HG03442 (cell line): Measurements from ENCODE around the gene EIF5A.

Experiments used
- ATAC-seq: cut with Tn5 transposase; IDR thresholded peaks from one replicate; pipeline ENCODE4 v1.9.1; 2021; ENCODE audit warnings: mild to moderate bottlenecking, moderate library complexity; ENCODE audit not compliant: unreplicated experiment

EIF5A gene

DNA sequence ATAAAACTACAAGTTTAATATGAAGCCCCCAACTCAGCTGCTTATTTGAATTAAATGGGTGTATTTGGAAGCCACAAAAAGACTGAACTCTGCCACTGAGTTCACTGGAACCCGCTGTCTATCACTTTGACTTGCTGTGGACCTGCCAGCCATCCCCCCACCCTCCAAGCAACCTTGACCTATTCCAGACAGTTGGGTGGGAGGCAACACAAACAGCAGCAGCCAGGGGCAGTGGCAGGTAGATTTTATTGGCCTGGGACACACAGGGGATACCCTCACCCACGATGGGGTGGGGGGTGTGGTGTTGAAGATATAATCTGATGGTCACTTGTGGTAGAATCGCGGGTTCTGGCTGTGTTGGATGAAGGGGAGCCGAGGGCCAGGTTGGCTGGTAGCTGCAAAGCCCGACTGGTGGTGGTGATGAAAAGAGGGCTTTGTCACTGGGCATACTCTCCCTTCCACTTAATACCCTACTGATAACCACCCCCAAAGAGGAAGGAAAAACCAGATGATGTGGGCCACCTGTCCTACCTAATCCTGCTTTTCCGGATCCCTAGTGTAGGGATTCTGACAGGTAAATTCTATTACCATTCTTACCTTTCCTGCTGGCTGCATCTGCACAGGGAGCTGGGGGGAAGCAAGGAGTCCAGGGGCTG is 5.1 kb downstream of the EIF5A start:
- no peak for ATAC-seq

DNA sequence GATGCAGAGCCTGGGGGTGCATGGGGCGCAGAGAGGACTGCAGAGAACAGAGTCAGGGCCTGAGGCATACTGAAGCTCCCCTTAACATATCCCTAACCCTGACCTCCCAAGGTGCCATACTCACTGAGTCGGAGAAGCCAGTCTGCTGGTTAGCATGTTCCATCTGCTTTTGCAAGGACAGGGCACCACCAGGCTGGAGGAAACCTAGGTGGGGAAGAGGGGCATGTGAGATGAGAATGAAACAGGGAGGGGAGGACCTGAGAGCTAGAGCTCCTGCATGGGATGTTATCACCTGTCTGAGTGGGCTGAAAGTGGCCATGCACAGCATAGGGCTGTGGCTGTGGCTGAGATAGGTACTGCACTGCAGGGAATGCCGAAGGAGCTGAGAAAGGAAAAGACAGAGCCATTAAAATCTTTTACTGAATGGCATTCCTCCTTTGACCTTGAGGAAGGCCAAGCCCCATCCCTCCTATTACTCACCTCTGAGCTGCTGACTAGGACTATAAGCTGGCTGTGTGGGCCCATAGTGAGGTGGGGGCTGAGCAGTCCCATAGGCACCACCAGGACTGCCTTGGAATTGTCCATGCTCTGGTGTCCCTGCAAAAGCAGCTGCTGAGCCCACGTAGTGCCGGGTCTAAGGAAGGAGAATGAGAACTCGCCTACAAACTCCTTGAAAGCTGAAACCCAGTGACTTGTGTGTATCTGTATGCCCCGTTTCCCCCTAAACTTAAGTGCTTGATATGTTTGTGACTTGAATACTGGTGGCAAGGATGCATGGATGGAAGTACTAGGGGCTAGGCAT is 5.9 kb downstream of the EIF5A start:
- no peak for ATAC-seq

DNA sequence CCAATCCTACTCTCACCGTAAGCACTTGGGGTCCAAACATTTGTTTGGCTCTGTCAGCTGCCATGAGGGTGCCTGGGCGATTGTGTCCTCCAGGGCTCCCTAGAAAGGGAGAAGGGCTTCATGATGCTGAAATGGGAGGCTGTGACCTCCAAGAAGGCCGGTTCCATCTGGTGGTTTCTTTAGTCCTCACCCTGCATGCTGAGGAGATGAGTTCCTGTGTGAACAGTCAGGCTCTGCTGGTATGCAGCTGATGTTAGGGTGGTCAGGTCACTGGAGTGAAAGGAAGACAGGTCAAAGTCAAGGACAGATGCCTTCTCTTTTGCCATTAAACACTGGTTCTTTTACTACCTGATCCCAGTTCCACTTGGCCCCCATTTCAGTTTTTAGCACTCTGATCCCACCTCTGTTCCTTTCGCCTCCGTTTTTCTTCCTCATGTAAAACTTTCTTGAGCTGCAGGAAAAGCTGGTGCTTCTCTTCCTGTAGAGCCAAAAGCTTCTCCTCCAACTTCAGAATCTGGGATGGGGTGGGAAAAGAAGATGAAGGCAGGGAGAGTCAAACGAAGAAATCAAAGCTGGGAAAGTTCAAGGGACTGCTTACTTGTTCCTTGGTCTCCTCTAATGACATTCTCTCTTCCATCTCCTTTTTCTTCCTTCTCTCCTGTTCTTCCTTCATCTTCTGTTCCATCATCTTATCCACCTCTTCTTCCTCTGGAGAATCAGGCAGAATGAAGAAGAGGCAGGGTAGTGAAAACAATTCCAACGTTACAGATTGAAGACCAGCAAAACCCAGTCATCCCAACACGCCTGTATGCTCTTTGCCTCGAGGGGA is 6.7 kb downstream of the EIF5A start:
- no peak for ATAC-seq

DNA sequence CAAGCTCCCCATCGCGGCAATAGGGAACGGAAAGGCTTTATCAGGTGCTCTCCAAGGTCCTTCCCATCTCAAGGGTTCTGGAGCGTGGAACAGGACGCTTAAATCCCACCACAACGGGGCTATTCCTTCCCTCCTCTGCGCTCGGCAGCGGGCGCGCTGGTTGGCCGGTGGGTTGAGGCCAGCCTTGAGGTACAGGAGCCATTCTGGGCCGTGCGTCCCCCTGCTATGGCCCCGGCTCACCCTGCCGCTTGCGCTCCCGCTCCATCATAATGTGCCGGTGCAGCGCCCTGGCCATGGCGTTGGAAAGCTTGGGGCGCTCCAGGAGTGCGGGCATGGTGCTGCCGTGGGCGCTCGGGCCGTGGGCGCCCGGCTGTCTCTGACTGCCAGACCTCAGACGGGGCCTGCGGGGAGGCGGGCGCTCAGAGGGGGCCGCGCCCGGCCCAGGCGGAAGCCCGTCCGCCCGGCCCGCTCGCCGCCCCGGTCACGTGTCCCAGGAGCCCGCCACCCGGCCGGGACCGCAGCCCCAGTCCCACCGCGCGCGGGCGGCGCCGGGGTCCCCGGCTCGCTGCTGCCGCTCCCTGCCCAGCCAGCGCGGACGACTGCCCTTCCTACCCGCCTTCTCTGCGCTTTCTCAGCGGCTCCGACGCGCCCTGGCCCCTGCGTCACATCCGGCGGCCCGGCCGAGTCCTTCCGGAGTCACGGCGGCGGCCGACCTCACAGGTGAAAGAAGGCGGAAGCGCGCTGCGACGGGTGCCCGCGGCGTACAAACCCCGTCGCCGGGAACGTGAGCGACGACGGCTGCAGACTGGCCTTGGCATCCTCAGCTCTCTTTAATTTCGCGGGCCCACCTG is 7.5 kb downstream of the EIF5A start, which contains the start of gene GPS2:
GPS2 (minus strand) TSS at position 642 of the 851 bp plus-strand sequence; CDS start at position 334, 308 bp downstream.
- peak; percentile 73 for ATAC-seq

DNA sequence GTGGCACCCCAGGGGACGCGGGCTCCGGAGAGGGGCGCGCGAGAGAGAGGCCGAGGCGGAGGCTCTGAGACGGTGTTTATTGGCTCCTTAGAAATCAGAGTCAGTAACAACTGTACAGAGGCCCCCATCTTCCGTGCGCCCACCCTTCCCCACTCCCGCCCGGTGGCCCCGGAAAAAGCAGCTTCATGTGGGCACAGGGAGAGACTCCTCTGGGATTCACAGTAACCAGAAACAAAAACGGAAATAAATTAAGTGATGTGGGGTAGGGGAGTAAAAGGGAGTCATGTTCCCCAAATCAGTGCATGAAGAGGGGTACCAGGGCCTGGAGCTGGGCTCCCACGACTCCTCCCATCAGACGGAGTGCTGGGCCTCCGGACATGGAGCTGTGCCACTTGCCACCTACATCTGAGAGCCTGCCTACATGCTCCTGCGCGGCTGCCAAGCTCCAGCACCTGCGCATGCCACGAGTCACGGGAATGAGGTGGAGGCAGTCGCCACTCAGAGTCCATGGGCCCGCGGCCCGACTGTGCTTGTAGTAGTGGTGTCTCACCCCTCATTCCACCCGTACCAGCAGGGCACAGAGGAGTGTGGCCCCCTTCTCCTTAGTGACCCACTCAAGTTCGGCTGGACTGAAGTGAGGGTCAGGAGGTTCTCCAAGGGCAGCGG is 8.3 kb downstream of the EIF5A start:
- no peak for ATAC-seq

DNA sequence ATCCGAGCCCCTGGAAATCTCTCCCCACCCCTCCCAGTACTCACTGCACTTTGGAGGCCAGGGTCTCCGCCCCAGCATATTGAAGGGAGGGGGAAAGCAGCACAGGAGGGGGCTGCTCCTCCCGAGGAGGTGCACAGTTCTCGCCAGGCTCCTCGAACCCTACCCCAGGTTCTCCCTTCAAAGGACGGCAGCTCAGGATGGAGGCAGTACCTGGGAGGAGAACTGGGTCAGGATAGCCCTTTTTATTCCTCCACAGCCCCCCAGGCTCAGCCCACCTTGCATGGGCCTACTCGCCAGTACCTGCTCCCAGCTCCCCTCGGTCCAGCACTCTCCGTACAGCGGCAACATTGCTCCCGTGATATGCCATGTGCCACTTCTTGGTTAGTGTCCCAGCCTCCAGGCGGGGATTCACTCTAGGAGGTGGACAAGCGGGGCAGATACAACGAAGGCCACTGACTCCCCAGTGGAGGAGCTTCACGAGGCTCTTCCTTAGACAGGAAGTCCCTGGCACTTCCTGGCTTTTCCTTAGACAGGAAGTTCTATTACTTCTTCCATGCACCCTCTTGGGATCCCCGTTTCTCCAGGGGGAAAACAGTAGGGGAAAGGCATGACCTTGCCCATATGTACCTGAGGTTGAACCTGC is 9.9 kb downstream of the EIF5A start:
- ATAC-seq, result no peak

DNA sequence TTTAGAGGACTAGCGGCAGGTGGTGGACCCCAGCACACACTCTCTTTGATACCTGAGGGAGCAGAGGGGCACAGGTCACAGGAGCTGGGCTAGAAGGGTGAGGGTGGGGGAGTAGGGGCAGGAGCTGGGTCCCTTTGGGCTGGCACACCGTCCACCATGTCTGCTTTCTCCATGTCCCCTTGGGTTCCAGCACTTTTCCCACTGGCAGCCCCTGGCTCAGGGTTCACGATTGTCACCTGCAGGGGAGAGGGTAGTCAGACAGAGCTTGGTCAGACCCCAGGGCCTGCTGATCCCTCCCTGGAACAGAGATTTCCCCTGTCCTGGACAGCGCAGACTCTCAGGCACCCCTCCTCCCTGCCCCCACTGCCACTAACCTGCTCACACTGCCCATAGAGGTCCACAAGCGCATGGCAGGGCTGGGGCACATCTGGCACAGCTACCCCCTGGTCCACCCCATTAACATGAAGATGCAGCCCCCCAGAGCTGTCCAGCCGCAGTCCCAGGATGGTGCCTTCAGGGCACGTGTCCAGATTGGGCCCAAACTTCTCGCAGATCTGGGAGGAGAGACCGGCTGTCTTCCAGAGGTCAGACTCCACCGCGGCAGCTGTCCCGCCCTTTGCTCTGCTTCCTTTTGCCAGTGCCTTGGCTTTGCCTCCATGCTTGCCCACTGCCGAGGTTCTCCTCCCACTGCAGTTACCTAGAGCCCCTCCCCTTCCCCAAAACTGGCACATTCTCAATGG is 10.9 kb downstream of the EIF5A start:
- no peak for ATAC-seq

DNA sequence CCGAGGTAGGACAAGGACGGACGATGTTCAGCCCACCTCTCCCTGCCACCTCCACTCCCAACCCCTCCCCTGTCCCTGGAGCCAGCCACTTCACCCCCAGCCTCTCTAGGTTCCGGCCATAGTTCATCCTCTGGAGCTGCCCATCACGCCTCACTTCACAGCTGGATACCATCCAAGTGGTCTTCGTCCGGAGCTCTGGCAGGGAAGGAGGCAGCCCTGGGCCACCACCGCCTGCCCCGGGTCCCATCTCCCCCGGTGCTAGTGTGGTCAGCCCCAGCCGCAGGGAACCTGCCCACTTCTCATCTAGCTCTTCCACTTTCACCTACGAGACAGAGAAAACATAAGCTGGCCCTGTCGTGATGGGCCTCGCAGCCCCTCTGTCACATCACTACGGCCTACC is 14.0 kb downstream of the EIF5A start:
- no peak for ATAC-seq

DNA sequence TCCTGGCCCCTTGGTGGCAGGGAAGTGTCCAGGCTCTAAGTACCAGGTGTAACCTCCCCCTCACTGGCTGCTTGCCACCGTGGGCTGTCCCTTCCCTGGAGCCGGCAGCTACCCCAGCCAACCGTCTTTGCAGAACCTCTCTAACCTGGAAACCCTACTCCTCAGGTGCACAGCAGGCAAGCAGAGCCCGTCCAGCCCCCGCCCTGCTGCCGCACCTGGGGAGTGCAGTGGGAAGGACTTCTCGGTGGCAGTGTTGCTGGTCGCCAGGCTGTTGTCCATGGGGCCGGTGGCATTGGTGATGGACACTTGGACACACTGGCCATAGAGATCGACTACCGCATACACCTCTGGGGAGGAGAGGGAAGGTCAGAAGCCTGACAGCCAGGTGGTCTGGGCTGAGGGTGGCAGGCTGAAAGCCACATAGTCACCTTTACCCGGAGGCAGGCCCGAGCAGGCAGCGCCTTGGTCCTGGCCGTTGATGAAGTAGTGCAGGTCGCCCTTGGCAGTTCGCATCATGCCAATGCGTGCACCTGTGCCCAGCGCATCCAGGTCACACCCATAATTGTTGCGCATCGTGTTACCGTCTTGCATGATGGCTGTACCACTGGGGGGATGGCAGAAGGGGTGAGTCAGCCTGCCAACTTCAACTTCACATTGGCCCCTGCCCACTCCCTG is 15.2 kb downstream of the EIF5A start:
- no peak for ATAC-seq

DNA sequence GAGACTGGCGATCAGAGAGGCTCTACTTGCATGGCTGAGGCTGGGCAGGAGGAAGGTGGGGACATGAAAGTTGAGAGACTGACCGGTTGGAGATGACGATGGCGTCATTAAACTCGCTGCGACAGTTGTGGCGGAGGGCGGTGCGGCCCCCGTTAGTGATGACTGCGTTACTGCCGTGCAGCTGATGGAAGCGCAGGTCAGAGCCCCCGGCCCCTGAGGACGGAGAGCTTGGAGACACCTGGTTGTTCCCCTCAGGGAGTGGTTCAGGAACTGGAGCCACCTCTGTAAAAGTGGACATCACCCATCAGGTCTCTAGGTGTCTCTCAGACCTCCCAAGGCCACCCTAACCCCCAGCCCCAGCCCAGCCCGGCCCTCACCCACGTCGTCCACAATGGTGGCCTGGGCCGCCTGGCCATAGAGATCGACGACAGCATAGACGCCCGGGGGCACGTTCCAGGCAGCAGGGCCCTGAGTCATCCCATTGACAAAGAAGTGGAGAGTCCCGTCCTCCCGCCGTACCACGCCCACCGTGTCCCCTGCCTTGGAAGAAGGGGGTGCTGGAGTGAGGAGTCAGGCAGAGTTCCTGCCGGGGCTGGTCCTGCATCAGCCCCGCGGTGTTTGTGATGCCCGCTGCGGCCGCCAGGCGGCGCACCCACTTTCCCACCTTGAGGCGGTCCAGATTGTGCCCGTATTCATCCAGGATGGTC is 16.5 kb downstream of the EIF5A start:
- no peak for ATAC-seq

DNA sequence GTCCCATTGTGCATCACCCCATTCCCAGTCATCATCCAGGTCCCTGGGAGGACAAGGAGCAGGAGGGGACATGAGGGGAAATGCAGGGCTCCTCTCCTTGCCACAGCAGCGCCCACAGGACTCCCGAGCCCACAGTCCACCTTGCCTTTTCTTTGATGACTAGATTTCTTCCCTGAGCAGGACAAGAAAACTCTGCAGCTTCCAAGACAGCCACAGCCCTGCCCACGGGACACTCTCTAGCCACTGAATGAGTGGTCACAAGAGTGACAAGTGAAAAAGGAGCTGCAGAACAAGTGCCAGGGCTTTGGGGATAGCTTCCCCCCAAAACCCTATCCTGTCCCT is 17.0 kb downstream of the EIF5A start:
- ATAC-seq, result no peak

DNA sequence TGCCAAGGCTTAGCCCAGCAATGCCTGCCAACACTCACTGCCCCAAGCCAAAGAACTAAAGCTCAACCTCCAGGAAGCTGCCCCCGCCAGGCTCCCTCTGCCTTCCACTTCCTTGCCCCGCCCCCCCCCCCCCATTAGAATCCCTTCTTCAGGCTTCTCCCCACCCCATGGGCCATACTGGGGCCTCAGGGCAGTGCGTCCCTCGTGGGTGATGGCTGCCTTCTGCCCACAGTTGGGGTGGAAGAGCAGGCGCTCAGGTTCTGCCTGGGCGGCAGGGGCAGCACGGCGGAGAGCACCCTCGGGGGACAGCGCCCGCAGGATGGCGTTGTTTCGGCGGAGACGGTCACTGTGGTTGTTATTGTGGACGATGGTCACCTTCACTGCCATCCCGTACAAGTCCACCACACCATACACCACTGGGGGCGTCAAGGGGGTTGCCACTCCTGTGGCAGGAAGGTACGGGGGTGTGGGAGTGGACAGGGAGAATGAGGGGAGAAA is 17.7 kb downstream of the EIF5A start:
- no peak for ATAC-seq

DNA sequence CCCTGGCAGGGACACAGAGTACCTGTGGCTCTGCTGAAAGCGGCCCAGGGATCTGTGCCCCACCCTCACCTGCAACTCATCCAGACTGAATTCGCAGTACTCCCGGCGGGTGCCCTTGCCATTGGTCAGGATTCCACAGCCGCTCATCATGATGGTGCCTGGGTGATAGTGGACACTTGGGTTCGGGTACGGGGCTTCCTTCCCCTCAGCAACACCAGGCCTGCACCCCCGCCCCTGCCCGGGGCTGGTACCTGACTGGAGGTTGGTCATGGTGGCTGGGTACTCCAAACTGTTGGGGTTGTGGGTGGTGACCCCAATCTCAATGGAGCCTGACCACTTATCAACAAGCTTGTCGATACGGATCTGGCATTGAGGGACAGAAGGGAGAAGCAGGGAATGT is 18.8 kb downstream of the EIF5A start:
- ATAC-seq, result no peak

DNA sequence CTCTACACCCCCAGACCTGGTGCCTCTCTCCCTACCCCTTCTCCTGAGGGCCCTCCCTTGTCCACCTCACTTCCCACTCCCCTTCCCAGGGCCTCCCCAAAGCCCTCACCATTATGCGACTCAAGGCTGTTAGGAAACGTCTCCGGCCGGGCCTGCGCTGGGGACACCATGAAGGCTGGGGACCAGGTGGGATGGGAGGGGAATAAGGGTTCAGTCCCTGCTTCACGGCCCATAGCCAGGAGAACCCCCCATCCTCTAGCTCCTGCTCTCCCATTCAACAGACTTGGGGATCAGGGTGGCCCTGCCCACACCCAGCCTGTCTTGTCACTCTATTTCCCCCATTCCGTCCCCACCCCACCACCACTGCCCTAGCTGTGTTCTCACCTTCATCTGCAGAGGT is 19.6 kb downstream of the EIF5A start:
- ATAC-seq, result no peak

DNA sequence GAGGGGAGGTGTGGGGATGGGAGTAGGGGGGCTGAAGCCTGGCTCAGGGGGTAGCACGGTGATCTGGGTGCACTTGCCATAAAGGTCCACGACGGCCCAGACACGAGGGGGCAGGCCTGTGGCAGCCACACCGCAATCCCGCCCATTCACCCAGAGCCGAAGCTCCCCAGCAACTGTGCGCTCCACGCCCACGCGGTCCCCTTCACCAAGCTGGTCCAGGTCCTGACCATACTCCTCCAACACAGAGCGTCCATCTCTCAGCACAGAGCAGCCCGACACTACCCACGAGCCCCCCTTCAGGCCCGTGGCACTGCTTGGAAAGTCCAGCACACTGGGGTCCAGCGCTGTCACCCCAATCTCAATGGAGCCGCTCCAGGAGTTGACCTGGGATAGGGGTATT is 20.1 kb downstream of the EIF5A start:
- ATAC-seq, result no peak

DNA sequence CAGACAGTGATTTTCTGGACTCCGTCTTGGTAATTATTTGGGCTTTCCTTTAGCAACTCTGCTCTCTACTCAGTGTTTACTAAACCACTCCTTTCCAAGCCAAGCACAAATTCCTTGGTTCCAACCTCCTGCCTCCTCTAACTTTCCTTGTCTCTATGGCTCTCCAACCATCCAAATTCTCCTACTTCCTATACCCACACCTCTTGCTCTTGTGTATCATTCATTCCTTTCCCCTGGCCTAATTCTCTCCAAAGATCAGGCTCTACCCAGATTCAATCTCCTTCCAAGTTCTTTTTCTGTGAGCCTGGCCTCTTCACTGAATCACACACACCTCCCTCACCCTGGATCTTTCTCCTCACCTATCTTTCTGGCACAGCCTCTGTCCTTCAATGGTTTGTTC is 20.6 kb downstream of the EIF5A start:
- ATAC-seq, result no peak

DNA sequence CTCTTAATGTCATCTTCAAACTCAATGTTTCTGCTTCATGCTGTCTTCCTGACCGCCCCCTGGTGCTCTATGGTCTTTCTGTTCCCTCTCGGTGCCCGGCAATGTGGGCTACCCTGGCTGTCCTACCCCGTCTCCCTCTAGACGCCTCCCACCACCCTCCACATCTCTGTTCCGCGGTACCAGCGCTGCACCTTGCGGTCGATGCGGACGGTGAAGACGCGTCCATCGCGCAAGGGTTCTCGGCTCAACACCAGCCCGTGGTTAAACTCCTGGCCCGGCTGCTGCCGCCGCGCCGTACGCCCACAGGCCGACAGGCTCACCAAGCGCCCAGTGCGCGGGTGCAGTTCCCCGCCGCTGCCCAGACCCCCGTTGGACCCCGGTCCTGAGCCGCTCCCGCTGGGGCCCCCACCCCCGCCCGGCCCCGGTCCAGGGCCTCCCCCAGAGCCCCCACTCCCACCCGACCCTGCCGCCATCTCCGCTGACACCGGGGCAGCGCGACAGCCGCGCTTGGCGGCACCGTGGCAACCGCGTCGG is 21.5 kb downstream of the EIF5A start, which contains the start of gene NEURL4:
NEURL4 (minus strand) TSS at position 496 of the 534 bp plus-strand sequence; CDS start at position 473, 23 bp downstream.
- peak; percentile 17 for ATAC-seq
